GM23338 (cell line): ENCODE measurements around the gene THTPA. TPM values are rescaled to one million over a fixed set of nuclear protein-coding genes. Genes with fewer than 3 reads are reported as not detected.

ENCODE experiments used
- ATAC-seq: fragments of 200-7000 bp; cut with Tn5 transposase; 3 replicates; pipeline ENCODE4 v1.9.1; 2020
- DNase-seq: peaks from one replicate; pipeline ENCODE4 v3.0.0-alpha.2; 2015; ENCODE audit warnings: low spot score
- H2AFZ ChIP-seq: fragments of 200-600 bp; sonication (generic); 2 replicates; pipeline ENCODE4 v1.8.0; 2016; ENCODE audit warnings: antibody characterized with exemption, mild to moderate bottlenecking, moderate library complexity
- H3F3A ChIP-seq: fragments of 200-600 bp; sonication (generic); replicated peaks from 2 replicates; pipeline ENCODE4 v1.8.0; 2017; ENCODE audit warnings: antibody characterized with exemption, mixed run types, low read depth
- H3K27ac ChIP-seq: fragments of 200-600 bp; sonication (generic); 2 replicates; pipeline ENCODE4 v1.6.1; 2016; ENCODE audit warnings: low read depth
- H3K27me3 ChIP-seq: fragments of 200-600 bp; sonication (generic); 2 replicates; pipeline ENCODE4 v1.8.0; 2016; ENCODE audit warnings: mild to moderate bottlenecking, mixed run types, moderate library complexity; ENCODE audit not compliant: insufficient read depth
- H3K36me3 ChIP-seq: fragments of 200-600 bp; sonication (generic); 2 replicates; pipeline ENCODE4 v1.8.0; 2016; ENCODE audit warnings: mild to moderate bottlenecking; ENCODE audit not compliant: insufficient read depth
- H3K4me1 ChIP-seq: fragments of 200-600 bp; sonication (generic); 2 replicates; pipeline ENCODE4 v1.8.0; 2016; ENCODE audit warnings: mild to moderate bottlenecking, moderate library complexity; ENCODE audit not compliant: insufficient read depth
- H3K4me2 ChIP-seq: fragments of 200-600 bp; sonication (generic); 2 replicates; pipeline ENCODE4 v1.7.1; 2017; ENCODE audit warnings: mixed run types
- H3K4me3 ChIP-seq: fragments of 200-600 bp; sonication (generic); 2 replicates; pipeline ENCODE4 v1.6.1; 2016; ENCODE audit warnings: mixed run types
- H3K79me2 ChIP-seq: fragments of 200-600 bp; sonication (generic); replicated peaks from 2 replicates; pipeline ENCODE4 v1.8.0; 2017; ENCODE audit warnings: mild to moderate bottlenecking; ENCODE audit not compliant: insufficient read depth
- H3K9me2 ChIP-seq: fragments of 200-600 bp; sonication (generic); 2 replicates; pipeline ENCODE4 v1.8.0; 2017; ENCODE audit not compliant: insufficient read depth
- H4K20me1 ChIP-seq: fragments of 200-600 bp; sonication (generic); replicated peaks from 2 replicates; pipeline ENCODE4 v1.8.0; 2017; ENCODE audit warnings: mild to moderate bottlenecking; ENCODE audit not compliant: insufficient read depth
- H3K27ac Mint-ChIP-seq: 2 replicates; pipeline ENCODE4 v1.8.0; 2020; ENCODE audit warnings: inconsistent platforms, mild to moderate bottlenecking, moderate library complexity, mixed read lengths
- H3K27me3 Mint-ChIP-seq: 3 replicates; pipeline ENCODE4 v1.8.0; 2022; ENCODE audit warnings: low read depth, mild to moderate bottlenecking, moderate library complexity, mixed read lengths, inconsistent platforms; ENCODE audit not compliant: insufficient read depth, poor library complexity
- H3K36me3 Mint-ChIP-seq: 3 replicates; pipeline ENCODE4 v1.8.0; 2021; ENCODE audit warnings: low read depth, mild to moderate bottlenecking, inconsistent platforms, moderate library complexity, mixed read lengths
- H3K4me1 Mint-ChIP-seq: 3 replicates; pipeline ENCODE4 v1.8.0; 2020; ENCODE audit warnings: mild to moderate bottlenecking, inconsistent platforms, mixed read lengths
- H3K4me3 Mint-ChIP-seq: 3 replicates; pipeline ENCODE4 v1.8.0; 2021; ENCODE audit warnings: moderate library complexity, mild to moderate bottlenecking, inconsistent platforms, mixed read lengths
- H3K9me3 Mint-ChIP-seq: 3 replicates; pipeline ENCODE4 v1.8.0; 2020; ENCODE audit warnings: moderate library complexity, mild to moderate bottlenecking, inconsistent platforms, mixed read lengths
- CREB1 ChIP-seq: fragments of 250-450 bp; sonication (Bioruptor Pico); IDR thresholded peaks from 2 replicates; pipeline ENCODE4 v1.5.0; 2020; ENCODE audit warnings: low read depth, mild to moderate bottlenecking, moderate library complexity
- EZH2phosphoT487 ChIP-seq: fragments of 200-600 bp; sonication (generic); IDR thresholded peaks from one replicate; pipeline ENCODE4 v1.8.1; 2018; ENCODE audit warnings: antibody characterized with exemption; ENCODE audit not compliant: unreplicated experiment
- JUNB ChIP-seq: IDR thresholded peaks from one replicate; pipeline ENCODE4 v1.6.1; 2016; ENCODE audit warnings: antibody characterized with exemption; ENCODE audit not compliant: unreplicated experiment
- NANOG ChIP-seq: IDR thresholded peaks from 2 replicates; pipeline ENCODE4 v1.6.1; 2016; ENCODE audit warnings: antibody characterized with exemption, borderline replicate concordance
- POLR2AphosphoS5 ChIP-seq: IDR thresholded peaks from 2 replicates; pipeline ENCODE4 v1.6.1; 2016; ENCODE audit warnings: antibody characterized with exemption, low read depth
- STAT1 ChIP-seq: IDR thresholded peaks from one replicate; pipeline ENCODE4 v1.6.1; 2016; ENCODE audit warnings: antibody characterized with exemption; ENCODE audit not compliant: unreplicated experiment
- ZNF114 ChIP-seq: fragments of 250-450 bp; sonication (Bioruptor Pico); IDR thresholded peaks from 2 replicates; pipeline ENCODE4 v1.5.0; 2020; ENCODE audit warnings: mild to moderate bottlenecking, moderate library complexity
- ZNF331 ChIP-seq: fragments of 250-450 bp; sonication (Bioruptor Pico); IDR thresholded peaks from 2 replicates; pipeline ENCODE4 v1.5.0; 2020; ENCODE audit warnings: low read depth, mild to moderate bottlenecking, moderate library complexity
- polyA plus RNA-seq: library from polyadenylated mRNA; unstranded; fragments of >200 nt; fragmentation: Nextera tagmentation; extraction: Ambion mirVana; gene quantifications from 2 replicates; pipeline ENCODE4 v1.2.1, GENCODE V29; 2016
- total RNA-seq: library from RNA; depleted of rRNA; stranded (reverse); fragments of >200 nt; shearing (Covaris generic); gene quantifications from 2 replicates; pipeline ENCODE4 v1.2.3, GENCODE V29; 2014
- TF ChIP-seq, protein P1 (sequence below): fragments of 250-450 bp; sonication (Bioruptor Pico); IDR thresholded peaks from 2 replicates; pipeline ENCODE4 v1.5.0; 2020; ENCODE audit warnings: mild to moderate bottlenecking, moderate library complexity
- TF ChIP-seq, protein P2 (sequence below), 2 experiments: fragments of 200-600 bp in 1 of 2; sonication (generic) in 1 of 2; conservative IDR thresholded peaks; 2 replicates each; pipeline versions ENCODE4 v1.5.1 to v1.6.1; 2016 to 2017; ENCODE audit warnings: antibody characterized with exemption in 2 of 2, low read depth in 2 of 2, mild to moderate bottlenecking in 2 of 2, moderate library complexity in 1 of 2
- TF ChIP-seq, protein P3 (sequence below): IDR thresholded peaks from 2 replicates; pipeline ENCODE4 v1.6.1; 2016; ENCODE audit warnings: antibody characterized with exemption
- TF ChIP-seq, protein P4 (sequence below): IDR thresholded peaks from one replicate; pipeline ENCODE4 v1.6.1; 2018; ENCODE audit warnings: antibody characterized with exemption; ENCODE audit not compliant: unreplicated experiment

The THTPA gene
- total and polyA plus RNA-seq, 2 experiments from 2014 or later, result 8.6 to 21.3 TPM

DNA sequence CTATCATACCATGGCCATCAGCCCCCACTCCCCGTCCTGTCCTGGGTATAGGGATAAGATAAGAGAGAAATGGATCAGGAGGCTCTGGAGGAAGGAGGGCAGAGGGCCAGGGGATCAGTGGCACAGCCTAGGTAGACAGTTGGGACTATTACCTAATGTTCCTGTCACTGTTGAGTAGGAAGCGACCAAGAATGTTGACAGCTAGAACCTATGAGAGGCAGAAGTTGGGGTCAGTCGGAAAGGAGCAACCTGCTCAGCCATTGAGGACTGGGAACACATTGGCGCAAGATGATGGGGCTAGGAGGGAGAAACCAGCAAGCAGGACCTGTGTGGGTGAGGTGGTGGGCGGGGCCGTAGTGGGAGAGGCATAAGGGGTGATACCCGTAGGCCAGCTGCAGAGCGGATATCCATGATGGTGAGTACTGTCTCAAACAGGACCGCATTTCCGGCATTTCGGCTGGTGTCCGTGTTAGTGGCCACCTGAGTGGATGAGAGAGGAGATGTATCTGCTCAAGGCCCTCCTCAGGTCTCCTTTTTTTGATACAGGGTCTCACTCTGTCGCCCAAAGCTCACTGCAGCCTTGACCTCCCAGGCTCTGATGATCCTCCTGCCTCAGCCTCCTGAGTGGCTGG is 8.2 kb downstream of the THTPA start:
- Histone ChIP-seq H3K4me1 (peaks cover 27% of the 10 kb centered on the region), H3K79me2 (no peaks in the 10 kb centered on the region), H2AFZ (no peak overlapping the region), H3K36me3 (no peaks in the 10 kb centered on the region), H3K27me3 (no peaks in the 10 kb centered on the region), H3K4me2 (no peak overlapping the region), H4K20me1 (no peaks in the 10 kb centered on the region), H3K9me2 (no peaks in the 10 kb centered on the region), H3K27ac (no peak overlapping the region), H3F3A (peaks cover 11% of the 10 kb centered on the region), H3K4me3 (no peak overlapping the region)
- Mint-ChIP-seq H3K4me1 (peaks cover 33% of the 10 kb centered on the region), H3K27me3 (peaks cover 39% of the 10 kb centered on the region), H3K27ac (no peak overlapping the region), H3K36me3 (peaks cover 44% of the 10 kb centered on the region), H3K9me3 (peaks cover 3% of the 10 kb centered on the region; the same call in 1 of the 3 replicates), H3K4me3 (no peak overlapping the region; the same call in 2 of the 3 replicates)
- ATAC-seq (no peak), DNase-seq (no peak)
- TF ChIP-seq CREB1 (CRISPR knock-in tag) (no peak), STAT1 (no peak), POLR2AphosphoS5 (no peak), EZH2phosphoT487 (no peak), ZNF114 (CRISPR knock-in tag) (no peak), NANOG (no peak), JUNB (no peak), ZNF331 (CRISPR knock-in tag) (no peak)
- TF ChIP-seq, protein P1, sequence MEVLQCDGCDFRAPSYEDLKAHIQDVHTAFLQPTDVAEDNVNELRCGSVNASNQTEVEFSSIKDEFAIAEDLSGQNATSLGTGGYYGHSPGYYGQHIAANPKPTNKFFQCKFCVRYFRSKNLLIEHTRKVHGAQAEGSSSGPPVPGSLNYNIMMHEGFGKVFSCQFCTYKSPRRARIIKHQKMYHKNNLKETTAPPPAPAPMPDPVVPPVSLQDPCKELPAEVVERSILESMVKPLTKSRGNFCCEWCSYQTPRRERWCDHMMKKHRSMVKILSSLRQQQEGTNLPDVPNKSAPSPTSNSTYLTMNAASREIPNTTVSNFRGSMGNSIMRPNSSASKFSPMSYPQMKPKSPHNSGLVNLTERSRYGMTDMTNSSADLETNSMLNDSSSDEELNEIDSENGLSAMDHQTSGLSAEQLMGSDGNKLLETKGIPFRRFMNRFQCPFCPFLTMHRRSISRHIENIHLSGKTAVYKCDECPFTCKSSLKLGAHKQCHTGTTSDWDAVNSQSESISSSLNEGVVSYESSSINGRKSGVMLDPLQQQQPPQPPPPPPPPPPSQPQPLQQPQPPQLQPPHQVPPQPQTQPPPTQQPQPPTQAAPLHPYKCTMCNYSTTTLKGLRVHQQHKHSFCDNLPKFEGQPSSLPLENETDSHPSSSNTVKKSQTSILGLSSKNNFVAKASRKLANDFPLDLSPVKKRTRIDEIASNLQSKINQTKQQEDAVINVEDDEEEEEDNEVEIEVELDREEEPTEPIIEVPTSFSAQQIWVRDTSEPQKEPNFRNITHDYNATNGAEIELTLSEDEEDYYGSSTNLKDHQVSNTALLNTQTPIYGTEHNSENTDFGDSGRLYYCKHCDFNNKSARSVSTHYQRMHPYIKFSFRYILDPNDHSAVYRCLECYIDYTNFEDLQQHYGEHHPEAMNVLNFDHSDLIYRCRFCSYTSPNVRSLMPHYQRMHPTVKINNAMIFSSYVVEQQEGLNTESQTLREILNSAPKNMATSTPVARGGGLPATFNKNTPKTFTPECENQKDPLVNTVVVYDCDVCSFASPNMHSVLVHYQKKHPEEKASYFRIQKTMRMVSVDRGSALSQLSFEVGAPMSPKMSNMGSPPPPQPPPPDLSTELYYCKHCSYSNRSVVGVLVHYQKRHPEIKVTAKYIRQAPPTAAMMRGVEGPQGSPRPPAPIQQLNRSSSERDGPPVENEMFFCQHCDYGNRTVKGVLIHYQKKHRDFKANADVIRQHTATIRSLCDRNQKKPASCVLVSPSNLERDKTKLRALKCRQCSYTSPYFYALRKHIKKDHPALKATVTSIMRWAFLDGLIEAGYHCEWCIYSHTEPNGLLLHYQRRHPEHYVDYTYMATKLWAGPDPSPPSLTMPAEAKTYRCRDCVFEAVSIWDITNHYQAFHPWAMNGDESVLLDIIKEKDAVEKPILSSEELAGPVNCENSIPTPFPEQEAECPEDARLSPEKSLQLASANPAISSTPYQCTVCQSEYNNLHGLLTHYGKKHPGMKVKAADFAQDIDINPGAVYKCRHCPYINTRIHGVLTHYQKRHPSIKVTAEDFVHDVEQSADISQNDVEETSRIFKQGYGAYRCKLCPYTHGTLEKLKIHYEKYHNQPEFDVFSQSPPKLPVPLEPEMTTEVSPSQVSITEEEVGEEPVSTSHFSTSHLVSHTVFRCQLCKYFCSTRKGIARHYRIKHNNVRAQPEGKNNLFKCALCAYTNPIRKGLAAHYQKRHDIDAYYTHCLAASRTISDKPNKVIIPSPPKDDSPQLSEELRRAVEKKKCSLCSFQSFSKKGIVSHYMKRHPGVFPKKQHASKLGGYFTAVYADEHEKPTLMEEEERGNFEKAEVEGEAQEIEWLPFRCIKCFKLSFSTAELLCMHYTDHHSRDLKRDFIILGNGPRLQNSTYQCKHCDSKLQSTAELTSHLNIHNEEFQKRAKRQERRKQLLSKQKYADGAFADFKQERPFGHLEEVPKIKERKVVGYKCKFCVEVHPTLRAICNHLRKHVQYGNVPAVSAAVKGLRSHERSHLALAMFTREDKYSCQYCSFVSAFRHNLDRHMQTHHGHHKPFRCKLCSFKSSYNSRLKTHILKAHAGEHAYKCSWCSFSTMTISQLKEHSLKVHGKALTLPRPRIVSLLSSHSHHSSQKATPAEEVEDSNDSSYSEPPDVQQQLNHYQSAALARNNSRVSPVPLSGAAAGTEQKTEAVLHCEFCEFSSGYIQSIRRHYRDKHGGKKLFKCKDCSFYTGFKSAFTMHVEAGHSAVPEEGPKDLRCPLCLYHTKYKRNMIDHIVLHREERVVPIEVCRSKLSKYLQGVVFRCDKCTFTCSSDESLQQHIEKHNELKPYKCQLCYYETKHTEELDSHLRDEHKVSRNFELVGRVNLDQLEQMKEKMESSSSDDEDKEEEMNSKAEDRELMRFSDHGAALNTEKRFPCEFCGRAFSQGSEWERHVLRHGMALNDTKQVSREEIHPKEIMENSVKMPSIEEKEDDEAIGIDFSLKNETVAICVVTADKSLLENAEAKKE (CRISPR knock-in tag), result no peak
- TF ChIP-seq, protein P2, sequence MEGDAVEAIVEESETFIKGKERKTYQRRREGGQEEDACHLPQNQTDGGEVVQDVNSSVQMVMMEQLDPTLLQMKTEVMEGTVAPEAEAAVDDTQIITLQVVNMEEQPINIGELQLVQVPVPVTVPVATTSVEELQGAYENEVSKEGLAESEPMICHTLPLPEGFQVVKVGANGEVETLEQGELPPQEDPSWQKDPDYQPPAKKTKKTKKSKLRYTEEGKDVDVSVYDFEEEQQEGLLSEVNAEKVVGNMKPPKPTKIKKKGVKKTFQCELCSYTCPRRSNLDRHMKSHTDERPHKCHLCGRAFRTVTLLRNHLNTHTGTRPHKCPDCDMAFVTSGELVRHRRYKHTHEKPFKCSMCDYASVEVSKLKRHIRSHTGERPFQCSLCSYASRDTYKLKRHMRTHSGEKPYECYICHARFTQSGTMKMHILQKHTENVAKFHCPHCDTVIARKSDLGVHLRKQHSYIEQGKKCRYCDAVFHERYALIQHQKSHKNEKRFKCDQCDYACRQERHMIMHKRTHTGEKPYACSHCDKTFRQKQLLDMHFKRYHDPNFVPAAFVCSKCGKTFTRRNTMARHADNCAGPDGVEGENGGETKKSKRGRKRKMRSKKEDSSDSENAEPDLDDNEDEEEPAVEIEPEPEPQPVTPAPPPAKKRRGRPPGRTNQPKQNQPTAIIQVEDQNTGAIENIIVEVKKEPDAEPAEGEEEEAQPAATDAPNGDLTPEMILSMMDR (conservative IDR thresholded peaks at IDR 0.05; ENCODE audit: low read depth in 2 of 2), result no peak
- TF ChIP-seq, protein P3, sequence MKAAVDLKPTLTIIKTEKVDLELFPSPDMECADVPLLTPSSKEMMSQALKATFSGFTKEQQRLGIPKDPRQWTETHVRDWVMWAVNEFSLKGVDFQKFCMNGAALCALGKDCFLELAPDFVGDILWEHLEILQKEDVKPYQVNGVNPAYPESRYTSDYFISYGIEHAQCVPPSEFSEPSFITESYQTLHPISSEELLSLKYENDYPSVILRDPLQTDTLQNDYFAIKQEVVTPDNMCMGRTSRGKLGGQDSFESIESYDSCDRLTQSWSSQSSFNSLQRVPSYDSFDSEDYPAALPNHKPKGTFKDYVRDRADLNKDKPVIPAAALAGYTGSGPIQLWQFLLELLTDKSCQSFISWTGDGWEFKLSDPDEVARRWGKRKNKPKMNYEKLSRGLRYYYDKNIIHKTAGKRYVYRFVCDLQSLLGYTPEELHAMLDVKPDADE, result no peak
- TF ChIP-seq, protein P4, sequence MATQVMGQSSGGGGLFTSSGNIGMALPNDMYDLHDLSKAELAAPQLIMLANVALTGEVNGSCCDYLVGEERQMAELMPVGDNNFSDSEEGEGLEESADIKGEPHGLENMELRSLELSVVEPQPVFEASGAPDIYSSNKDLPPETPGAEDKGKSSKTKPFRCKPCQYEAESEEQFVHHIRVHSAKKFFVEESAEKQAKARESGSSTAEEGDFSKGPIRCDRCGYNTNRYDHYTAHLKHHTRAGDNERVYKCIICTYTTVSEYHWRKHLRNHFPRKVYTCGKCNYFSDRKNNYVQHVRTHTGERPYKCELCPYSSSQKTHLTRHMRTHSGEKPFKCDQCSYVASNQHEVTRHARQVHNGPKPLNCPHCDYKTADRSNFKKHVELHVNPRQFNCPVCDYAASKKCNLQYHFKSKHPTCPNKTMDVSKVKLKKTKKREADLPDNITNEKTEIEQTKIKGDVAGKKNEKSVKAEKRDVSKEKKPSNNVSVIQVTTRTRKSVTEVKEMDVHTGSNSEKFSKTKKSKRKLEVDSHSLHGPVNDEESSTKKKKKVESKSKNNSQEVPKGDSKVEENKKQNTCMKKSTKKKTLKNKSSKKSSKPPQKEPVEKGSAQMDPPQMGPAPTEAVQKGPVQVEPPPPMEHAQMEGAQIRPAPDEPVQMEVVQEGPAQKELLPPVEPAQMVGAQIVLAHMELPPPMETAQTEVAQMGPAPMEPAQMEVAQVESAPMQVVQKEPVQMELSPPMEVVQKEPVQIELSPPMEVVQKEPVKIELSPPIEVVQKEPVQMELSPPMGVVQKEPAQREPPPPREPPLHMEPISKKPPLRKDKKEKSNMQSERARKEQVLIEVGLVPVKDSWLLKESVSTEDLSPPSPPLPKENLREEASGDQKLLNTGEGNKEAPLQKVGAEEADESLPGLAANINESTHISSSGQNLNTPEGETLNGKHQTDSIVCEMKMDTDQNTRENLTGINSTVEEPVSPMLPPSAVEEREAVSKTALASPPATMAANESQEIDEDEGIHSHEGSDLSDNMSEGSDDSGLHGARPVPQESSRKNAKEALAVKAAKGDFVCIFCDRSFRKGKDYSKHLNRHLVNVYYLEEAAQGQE, result no peak
